C4-2B (cell line): ENCODE measurements around the gene FAM228A.

Source experiments
- ZFX ChIP-seq: fragments of 450-650 bp; IDR thresholded peaks from 2 replicates; pipeline ENCODE4 v1.6.1; 2017
- TF ChIP-seq, protein P1 (sequence below): fragments of 450-650 bp; conservative IDR thresholded peaks from 2 replicates; pipeline ENCODE4 v1.5.1; 2017; ENCODE audit warnings: mild to moderate bottlenecking

DNA sequence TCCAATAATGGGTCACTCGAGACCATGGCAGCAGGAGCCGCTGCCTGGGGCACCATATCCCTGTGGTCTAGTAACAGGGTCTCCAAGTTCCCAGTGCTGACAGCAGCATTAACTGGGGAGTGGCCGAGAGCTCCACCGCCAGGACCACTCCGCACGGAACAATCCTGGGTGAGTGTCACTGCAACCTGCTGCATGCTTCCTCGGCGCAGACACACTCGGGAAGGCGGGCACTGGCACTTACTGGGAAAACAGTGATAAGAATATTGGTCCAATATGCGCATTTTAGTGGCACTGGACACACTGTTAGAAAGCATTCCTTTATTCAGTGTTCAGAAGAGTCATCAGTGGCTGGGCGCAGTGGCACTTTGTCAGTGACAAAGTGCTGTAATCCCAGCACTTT lies 29.7 kb downstream of the FAM228A start:
- TF ChIP-seq, protein P1, sequence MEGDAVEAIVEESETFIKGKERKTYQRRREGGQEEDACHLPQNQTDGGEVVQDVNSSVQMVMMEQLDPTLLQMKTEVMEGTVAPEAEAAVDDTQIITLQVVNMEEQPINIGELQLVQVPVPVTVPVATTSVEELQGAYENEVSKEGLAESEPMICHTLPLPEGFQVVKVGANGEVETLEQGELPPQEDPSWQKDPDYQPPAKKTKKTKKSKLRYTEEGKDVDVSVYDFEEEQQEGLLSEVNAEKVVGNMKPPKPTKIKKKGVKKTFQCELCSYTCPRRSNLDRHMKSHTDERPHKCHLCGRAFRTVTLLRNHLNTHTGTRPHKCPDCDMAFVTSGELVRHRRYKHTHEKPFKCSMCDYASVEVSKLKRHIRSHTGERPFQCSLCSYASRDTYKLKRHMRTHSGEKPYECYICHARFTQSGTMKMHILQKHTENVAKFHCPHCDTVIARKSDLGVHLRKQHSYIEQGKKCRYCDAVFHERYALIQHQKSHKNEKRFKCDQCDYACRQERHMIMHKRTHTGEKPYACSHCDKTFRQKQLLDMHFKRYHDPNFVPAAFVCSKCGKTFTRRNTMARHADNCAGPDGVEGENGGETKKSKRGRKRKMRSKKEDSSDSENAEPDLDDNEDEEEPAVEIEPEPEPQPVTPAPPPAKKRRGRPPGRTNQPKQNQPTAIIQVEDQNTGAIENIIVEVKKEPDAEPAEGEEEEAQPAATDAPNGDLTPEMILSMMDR: no peak
- TF ChIP-seq ZFX: no peak
